Liver (tissue), 9 donors: ENCODE data around the gene SLC17A2. TPM values are rescaled to one million over a fixed set of nuclear protein-coding genes. Genes with fewer than 3 reads are reported as not detected.

Source experiments
- DNase-seq: peaks from one replicate; pipeline ENCODE4 v3.0.0-alpha.2; 2017; ENCODE audit warnings: low spot score
- H3K27ac ChIP-seq, 2 donors: one replicate each; pipeline ENCODE4 v1.7.0; 2013; ENCODE audit warnings: inconsistent platforms in 2 of 2, low read length in 2 of 2, control low read depth in 1 of 2, low read depth in 1 of 2, mild to moderate bottlenecking in 1 of 2
- H3K27me3 ChIP-seq, 4 donors: one replicate each; pipeline versions ENCODE4 v1.6.1 to v1.7.0; 2013; ENCODE audit warnings: low read length in 3 of 4, inconsistent platforms in 1 of 4, mild to moderate bottlenecking in 1 of 4, moderate library complexity in 1 of 4; ENCODE audit not compliant: control insufficient read depth in 4 of 4, insufficient read depth in 4 of 4
- H3K36me3 ChIP-seq, 4 donors: one replicate each; pipeline versions ENCODE4 v1.6.1 to v1.7.0; 2013; ENCODE audit warnings: low read length in 3 of 4, mild to moderate bottlenecking in 3 of 4, low read depth in 1 of 4, moderate library complexity in 1 of 4; ENCODE audit not compliant: control insufficient read depth in 4 of 4, insufficient read depth in 3 of 4
- H3K4me1 ChIP-seq, 4 donors: one replicate each; pipeline versions ENCODE4 v1.6.1 to v1.7.0; 2013; ENCODE audit warnings: low read length in 3 of 4, mild to moderate bottlenecking in 3 of 4, moderate library complexity in 1 of 4; ENCODE audit not compliant: control insufficient read depth in 4 of 4, insufficient read depth in 4 of 4
- H3K4me3 ChIP-seq, 3 donors: one replicate each; pipeline versions ENCODE4 v1.6.1 to v1.7.0; 2013; ENCODE audit warnings: low read length in 3 of 3, control low read depth in 1 of 3, low read depth in 1 of 3, mild to moderate bottlenecking in 1 of 3
- H3K9ac ChIP-seq, 2 donors: one replicate each; pipeline ENCODE4 v1.7.0; 2013; ENCODE audit warnings: low read length in 2 of 2, mild to moderate bottlenecking in 2 of 2, moderate library complexity in 2 of 2, control low read depth in 1 of 2, low read depth in 1 of 2
- H3K9me3 ChIP-seq, 4 donors: one replicate each; pipeline versions ENCODE4 v1.6.1 to v1.7.0; 2013; ENCODE audit warnings: low read length in 3 of 4; ENCODE audit not compliant: control insufficient read depth in 4 of 4
- ATF3 ChIP-seq: IDR thresholded peaks from 2 replicates; pipeline ENCODE4 v1.6.1; 2016; ENCODE audit warnings: antibody characterized with exemption
- CTCF ChIP-seq: fragments of 150-350 bp; IDR thresholded peaks from 2 replicates; pipeline ENCODE4 v1.5.1; 2017; ENCODE audit warnings: improper control_type of control experiment, low read depth, low read length; ENCODE audit not compliant: missing input control
- EGR1 ChIP-seq, 2 donors: IDR thresholded peaks; 2 replicates each; pipeline ENCODE4 v1.6.1; 2016 to 2018; ENCODE audit warnings: antibody characterized with exemption in 2 of 2, low read depth in 2 of 2
- FOXA1 ChIP-seq: IDR thresholded peaks from 2 replicates; pipeline ENCODE4 v1.6.1; 2016; ENCODE audit warnings: antibody characterized with exemption
- FOXA2 ChIP-seq: IDR thresholded peaks from 2 replicates; pipeline ENCODE4 v1.6.1; 2016; ENCODE audit warnings: antibody characterized with exemption
- GABPA ChIP-seq, 2 donors: IDR thresholded peaks in 1 of 2; conservative IDR thresholded peaks in 1 of 2; 2 replicates each; pipeline ENCODE4 v1.6.1; 2016; ENCODE audit warnings: antibody characterized with exemption in 2 of 2, mild to moderate bottlenecking in 1 of 2, moderate library complexity in 1 of 2
- HNF4A ChIP-seq, 2 donors: conservative IDR thresholded peaks; 2 replicates each; pipeline ENCODE4 v1.6.1; 2016; ENCODE audit warnings: antibody characterized with exemption in 2 of 2, mild to moderate bottlenecking in 2 of 2
- HNF4G ChIP-seq: IDR thresholded peaks from 2 replicates; pipeline ENCODE4 v1.6.1; 2016; ENCODE audit warnings: antibody characterized with exemption
- JUND ChIP-seq, 2 donors: IDR thresholded peaks; 2 replicates each; pipeline ENCODE4 v1.6.1; 2016; ENCODE audit warnings: antibody characterized with exemption in 2 of 2
- MAX ChIP-seq: IDR thresholded peaks from 2 replicates; pipeline ENCODE4 v1.6.1; 2016; ENCODE audit warnings: antibody characterized with exemption
- NR2F2 ChIP-seq: IDR thresholded peaks from 2 replicates; pipeline ENCODE4 v1.6.1; 2016; ENCODE audit warnings: antibody characterized with exemption
- RAD21 ChIP-seq, 2 donors: IDR thresholded peaks; 2 replicates each; pipeline ENCODE4 v1.6.1; 2016; ENCODE audit warnings: antibody characterized with exemption in 2 of 2, mild to moderate bottlenecking in 2 of 2
- REST ChIP-seq: IDR thresholded peaks from 2 replicates; pipeline ENCODE4 v1.6.1; 2016; ENCODE audit warnings: antibody characterized with exemption, mild to moderate bottlenecking
- RXRA ChIP-seq, 2 donors: IDR thresholded peaks; 2 replicates each; pipeline ENCODE4 v1.6.1; 2017 to 2018; ENCODE audit warnings: antibody characterized with exemption in 2 of 2, mild to moderate bottlenecking in 1 of 2
- SP1 ChIP-seq: IDR thresholded peaks from 2 replicates; pipeline ENCODE4 v1.6.1; 2018; ENCODE audit warnings: antibody characterized with exemption, mild to moderate bottlenecking
- TAF1 ChIP-seq: conservative IDR thresholded peaks from 2 replicates; pipeline ENCODE4 v1.6.1; 2016; ENCODE audit warnings: antibody characterized with exemption, mild to moderate bottlenecking
- YY1 ChIP-seq: IDR thresholded peaks from 2 replicates; pipeline ENCODE4 v1.6.1; 2016; ENCODE audit warnings: antibody characterized with exemption, mild to moderate bottlenecking
- ZBTB33 ChIP-seq: IDR thresholded peaks from 2 replicates; pipeline ENCODE4 v1.6.1; 2016; ENCODE audit warnings: antibody characterized with exemption
- WGBS: extraction: QIAGEN DNeasy Blood & Tissue Kit; methylation state at CpG from one replicate; pipeline ENCODE4 v1.1.7; 2013; 5-methylcytosine and 5-hydroxymethylcytosine counted together
- polyA plus RNA-seq, 2 donors: library from polyadenylated mRNA; stranded (reverse) in 1 of 2; unstranded in 1 of 2; fragments of 200-250 nt in 1 of 2; fragments of >200 nt in 1 of 2; fragmentation: Nextera tagmentation in 1 of 2; extraction: Ambion mirVana in 1 of 2; gene quantifications; one replicate each; pipeline versions ENCODE4 v1.2.1 to v1.2.3, GENCODE V29; 2013 to 2015
- total RNA-seq, 2 donors: library from RNA; depleted of rRNA; stranded (reverse); fragments of >200 nt; gene quantifications; one replicate each; pipeline ENCODE4 v1.2.3, GENCODE V29; 2014
- donor health status: healthy.
- donor health status: healthy.
- donor health status: healthy.
- donor health status: healthy.
- donor health status: healthy.

SLC17A2 gene
- total and polyA plus RNA-seq, 4 donors, result 26.2 to 88.1 (median 37.8) TPM

GRCh38 chr6:25956226-25956625, 25.7 kb upstream of the SLC17A2 start:
- Histone ChIP-seq H3K4me3 (no peak overlapping the region), H3K36me3 (no peaks in the 10 kb centered on the region), H3K4me1 (no peaks in the 10 kb centered on the region), H3K9ac (no peak overlapping the region), H3K9me3 (no peaks in the 10 kb centered on the region), H3K27me3 (no peaks in the 10 kb centered on the region), H3K27ac (no peak overlapping the region)
- TF ChIP-seq NR2F2 (no peak), ZBTB33 (no peak), CTCF (no peak), ATF3 (no peak), HNF4A (conservative IDR thresholded peaks at IDR 0.05) (no peak), FOXA2 (no peak), GABPA (IDR thresholded peaks at IDR 0.05 in 1 of 2, conservative IDR thresholded peaks at IDR 0.05 in 1 of 2) (no peak), JUND (IDR thresholded peaks at IDR 0.05) (no peak), REST (no peak), FOXA1 (no peak), EGR1 (IDR thresholded peaks at IDR 0.05; ENCODE audit: low read depth in 2 of 2) (no peak), YY1 (no peak), RAD21 (IDR thresholded peaks at IDR 0.05) (no peak), SP1 (no peak), RXRA (IDR thresholded peaks at IDR 0.05) (no peak), TAF1 (no peak), HNF4G (no peak)
- DNase-seq, result no peak
- WGBS, result 87% methylated on average over 3 of the region's 3 CpGs

- Histone ChIP-seq H3K4me3 (no peak overlapping the region), H3K36me3 (no peaks in the 10 kb centered on the region), H3K9me3 (no peaks in the 10 kb centered on the region), H3K4me1 (no peaks in the 10 kb centered on the region), H3K27me3 (no peaks in the 10 kb centered on the region), H3K27ac (no peak overlapping the region), H3K9ac (no peak overlapping the region)
- 93% methylated on average over 1 of the region's 1 CpG for WGBS
- DNase-seq, result no peak
- TF ChIP-seq CTCF, result no peak
- TF ChIP-seq YY1, result no peak
- TF ChIP-seq TAF1, result no peak
- no peak for TF ChIP-seq REST
- no peak for TF ChIP-seq GABPA (IDR thresholded peaks at IDR 0.05 in 1 of 2, conservative IDR thresholded peaks at IDR 0.05 in 1 of 2)
- no peak for TF ChIP-seq JUND (IDR thresholded peaks at IDR 0.05)
- TF ChIP-seq FOXA1, result no peak
- TF ChIP-seq EGR1 (IDR thresholded peaks at IDR 0.05; ENCODE audit: low read depth in 2 of 2), result no peak
- TF ChIP-seq NR2F2, result no peak
- TF ChIP-seq RAD21 (IDR thresholded peaks at IDR 0.05), result no peak
- no peak for TF ChIP-seq MAX
- no peak for TF ChIP-seq FOXA2
Measured at GRCh38 chr6:25954756-25955155, 24.3 kb upstream of the SLC17A2 start.
